ENCODE data around the gene GJB2.

Gene GJB2

DNA sequence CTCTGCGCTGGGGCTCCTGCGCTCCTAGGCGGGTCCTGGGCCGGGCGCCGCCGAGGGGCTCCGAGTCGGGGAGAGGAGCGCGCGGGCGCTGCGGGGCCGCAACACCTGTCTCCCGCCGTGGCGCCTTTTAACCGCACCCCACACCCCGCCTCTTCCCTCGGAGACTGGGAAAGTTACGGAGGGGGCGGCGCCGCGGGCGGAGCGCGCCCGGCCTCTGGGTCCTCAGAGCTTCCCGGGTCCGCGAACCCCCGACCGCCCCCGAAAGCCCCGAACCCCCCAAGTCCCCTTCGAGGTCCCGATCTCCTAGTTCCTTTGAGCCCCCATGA, at the start of gene GJB2:
GJB2 (minus strand) TSS at position 103 of the 326 bp plus-strand sequence. CDS start 3,357 bp downstream, outside the sequence.
- no peak for DNase-seq

GRCh38 chr13:20241593-20241992, 48.9 kb upstream of the GJB2 start:
- no peak for DNase-seq

DNA sequence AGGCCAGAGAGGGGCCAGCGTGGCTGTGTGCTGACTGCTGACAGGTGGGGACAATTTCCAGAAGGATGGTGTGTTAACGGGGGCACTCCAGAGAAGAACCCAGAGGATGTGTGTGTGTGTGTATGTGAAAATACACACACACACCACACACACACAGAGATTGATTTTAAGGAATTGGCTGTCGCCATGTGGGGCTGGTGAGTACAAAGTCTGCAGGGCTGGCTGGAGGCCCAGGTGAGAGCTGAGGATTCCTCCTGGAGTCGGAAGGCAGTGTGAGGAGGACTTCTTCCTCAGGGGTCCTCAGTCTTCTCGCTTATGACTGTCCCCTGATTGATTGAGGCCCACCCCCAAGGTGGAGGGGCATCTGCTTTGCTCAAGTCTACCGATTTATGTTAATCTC, 47.0 kb upstream of the GJB2 start:
- no peak for DNase-seq

- no peak for DNase-seq
These were observed 40.0 kb upstream of the GJB2 start for GRCh38 chr13:20232556-20233277.

DNA sequence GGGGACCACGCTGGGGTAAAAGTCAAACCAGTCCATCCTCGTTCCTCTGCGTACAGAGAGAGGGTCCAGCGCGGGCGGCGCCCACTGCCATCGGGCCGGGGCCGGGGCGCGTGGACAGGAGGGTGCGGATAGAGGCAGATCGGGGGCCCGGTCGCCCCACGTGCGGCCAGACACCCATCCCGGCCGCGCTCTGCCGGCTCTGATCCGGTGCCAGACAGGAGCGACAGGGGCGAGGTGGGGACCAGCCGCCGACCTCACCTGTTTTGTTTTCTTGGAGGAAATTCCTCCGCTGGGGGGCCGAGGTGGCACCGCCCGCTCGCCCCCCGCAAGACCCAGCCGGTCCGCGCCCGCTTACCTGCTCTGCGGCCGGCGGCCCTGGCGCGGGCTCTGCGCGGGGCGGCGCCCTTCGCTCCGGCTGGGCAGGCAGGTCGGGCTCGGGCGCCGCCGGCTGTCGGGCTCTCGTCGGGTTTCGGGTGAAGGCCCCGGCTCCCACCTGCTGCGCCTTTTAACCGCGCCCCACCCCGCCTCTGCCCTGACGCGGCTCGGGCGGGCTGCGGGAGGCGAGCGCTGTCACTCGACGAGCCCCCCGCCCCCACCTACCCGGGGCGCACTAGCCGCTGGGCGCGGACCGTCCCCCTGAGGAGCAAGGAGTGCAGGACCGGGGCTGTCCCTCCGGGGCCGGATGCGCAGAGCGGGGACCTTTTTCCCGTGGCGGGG, 39.3 kb upstream of the GJB2 start, which contains the start of gene GJB6:
GJB6 (minus strand) TSS at position 481 of the 717 bp plus-strand sequence. CDS start 8,839 bp downstream, outside the sequence.
- DNase-seq = peak; percentile 19

DNA sequence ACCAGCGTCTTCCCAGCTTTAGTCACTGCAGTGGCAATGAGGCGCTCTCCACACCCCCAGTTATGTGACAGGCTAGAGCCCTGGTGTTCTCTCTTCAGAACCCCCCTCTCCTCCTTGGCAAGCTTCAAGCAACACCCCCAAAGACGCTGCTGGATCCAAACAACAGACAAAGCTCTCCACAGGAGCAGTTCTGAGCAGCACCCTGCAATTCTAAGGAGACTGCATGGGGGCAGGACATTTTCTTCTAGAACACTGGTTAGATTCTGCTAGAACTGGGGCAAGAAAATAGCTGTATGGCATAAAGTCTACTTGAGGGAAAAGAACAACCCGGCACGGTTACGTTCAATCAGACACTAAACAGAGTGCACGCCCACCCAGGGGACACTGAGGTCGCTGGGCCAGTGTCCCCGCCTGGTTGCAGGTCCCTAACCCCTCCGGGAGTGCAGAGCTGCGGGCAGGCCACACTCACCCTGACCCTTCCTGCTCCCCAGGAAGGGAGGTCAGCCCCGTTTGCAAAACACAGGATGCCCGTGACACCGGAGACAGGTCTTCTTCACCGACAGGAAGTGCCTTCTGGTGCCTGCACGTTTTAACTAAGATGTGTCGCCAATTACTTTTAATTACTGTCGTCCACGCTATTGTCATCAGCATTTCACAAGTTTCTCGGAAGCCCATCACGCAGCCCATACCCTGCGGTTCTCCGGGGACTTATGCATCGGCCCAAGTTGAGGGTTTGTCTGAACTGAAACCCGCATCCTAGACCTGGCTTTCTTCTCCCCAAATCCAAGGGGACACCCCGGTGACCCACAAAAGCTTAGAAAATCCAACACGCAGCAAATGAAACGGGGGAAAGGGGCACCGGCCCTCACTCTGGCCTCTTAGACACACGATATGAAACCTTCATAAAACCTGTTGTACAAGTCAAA, 38.4 kb upstream of the GJB2 start:
- no peak for DNase-seq

GRCh38 chr13:20227730-20228129, 35.0 kb upstream of the GJB2 start:
- DNase-seq = no peak

GRCh38 chr13:20227288-20227687, 34.5 kb upstream of the GJB2 start:
- DNase-seq = no peak

DNA sequence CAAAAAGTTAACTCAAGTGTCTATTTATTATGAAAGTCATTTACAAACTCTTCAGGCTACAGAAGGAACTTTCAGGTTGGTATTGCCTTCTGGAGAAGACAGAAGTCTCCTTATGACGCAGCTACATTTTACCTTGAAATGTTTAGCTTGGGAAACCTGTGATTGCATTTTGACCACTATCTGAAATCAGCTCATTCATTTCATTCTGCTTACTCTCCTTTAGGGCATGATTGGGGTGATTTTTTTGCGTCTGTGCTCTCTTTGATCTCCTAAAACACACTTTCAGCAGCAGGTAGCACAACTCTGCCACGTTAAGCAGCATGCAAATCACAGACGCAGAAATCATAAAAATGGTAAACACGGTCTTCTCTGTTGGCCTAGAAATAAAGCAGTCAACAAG, 29.8 kb upstream of the GJB2 start:
- DNase-seq = no peak

- DNase-seq = no peak
These were observed 29.0 kb upstream of the GJB2 start for GRCh38 chr13:20221772-20222171.

- no peak for DNase-seq
These were observed 26.8 kb upstream of the GJB2 start for GRCh38 chr13:20219577-20219976.

- DNase-seq = no peak
These were observed 24.4 kb upstream of the GJB2 start for GRCh38 chr13:20217168-20217567.

DNA sequence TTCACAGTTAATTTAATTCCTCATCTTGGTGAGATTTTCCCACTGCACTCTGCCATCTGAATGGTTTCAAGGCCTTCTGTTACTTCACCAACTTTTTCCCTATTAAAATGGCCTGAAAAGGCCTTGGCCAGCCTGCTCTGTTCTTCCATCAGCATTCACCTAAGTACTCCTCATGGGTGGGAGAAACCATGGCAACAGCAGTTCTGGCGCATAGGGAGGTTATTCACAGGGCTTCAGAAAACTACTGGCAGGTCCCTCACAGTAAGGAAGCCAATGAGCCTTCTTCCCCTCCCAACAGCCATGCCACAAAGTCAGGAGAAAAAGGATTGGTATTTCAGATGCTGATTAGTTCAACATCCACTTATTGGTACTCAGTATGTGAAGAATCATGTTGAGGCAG, 17.2 kb upstream of the GJB2 start:
- DNase-seq = no peak

DNA sequence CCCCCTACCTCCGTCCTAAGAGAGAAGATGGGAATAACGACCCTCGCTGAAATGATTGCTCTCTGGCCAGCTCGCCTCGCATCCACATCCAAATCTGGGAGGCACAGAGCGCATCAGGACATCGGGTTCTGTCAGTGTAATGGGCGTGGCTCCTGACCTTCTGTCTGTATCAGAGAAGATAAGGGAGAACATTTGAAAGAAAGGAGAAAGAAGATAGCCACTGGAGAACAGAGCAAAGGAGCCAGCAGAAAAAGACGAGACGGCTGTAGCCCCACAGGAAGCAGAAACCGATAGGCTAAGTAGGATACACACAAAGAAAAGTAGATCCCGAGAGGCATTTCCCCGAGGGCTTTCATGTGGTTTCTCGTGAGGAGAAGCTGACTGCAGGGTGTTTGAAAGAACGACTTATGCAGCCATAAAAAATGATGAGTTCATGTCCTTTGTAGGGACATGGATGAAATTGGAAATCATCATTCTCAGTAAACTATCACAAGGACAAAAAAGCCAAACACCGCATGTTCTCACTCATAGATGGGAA, 14.0 kb upstream of the GJB2 start:
- no peak for DNase-seq

DNA sequence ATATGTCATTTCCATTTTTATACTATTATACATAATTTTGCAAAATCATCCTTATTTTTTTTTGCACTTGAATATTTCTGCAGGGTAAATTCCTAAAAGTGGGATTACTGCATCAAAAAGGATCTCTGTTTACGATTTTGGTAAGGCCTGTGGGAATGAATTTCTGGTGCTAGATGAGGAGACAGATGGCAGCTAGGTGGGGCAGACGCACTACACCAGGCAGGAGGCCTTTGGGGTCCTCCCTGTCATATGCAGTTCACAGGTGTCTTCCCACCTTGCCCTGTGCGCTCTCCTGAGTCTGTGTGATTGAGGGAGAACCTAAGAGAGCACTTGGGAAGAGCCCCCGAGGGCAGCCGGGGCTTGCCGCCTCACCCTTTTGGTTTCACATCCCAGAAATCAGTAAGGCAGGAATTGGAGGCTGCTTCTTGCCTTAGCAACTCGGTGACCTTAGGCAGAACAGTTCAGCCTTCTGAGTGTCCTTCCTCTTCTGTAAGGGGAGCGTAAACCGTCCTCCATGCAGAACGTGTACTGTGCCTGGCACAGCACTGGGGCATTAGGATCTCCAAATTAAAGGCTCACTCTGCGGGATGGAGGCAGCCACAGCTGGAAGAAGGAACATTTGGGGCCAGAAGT, 13.4 kb upstream of the GJB2 start:
- DNase-seq = no peak

GRCh38 chr13:20198781-20199180, 6.0 kb upstream of the GJB2 start:
- DNase-seq = no peak

DNA sequence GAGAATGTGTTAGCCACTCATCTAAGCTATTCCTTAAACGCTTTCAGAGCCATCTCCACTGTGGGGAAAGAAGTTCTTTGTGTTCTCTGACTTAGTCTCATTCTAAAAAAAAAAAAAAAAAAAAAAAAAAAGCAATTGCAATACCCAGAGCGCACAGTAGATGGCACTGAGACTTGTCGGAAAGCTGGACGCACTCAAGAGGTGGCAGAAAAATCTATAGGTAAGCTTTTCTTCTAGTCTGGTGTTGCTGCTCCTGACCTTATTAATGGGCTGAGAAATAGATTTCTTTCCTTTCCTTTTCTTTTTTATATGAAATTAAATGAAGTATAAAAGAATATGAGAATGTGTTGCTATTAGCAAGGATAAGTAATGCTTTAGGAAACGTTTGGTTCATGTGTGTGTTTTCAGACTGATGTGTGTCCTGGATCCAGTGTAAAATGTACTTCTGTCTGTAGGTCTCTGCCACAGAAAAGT, 4.7 kb upstream of the GJB2 start:
- no peak for DNase-seq

GRCh38 chr13:20195801-20196200, 3.1 kb upstream of the GJB2 start:
- DNase-seq = no peak

DNA sequence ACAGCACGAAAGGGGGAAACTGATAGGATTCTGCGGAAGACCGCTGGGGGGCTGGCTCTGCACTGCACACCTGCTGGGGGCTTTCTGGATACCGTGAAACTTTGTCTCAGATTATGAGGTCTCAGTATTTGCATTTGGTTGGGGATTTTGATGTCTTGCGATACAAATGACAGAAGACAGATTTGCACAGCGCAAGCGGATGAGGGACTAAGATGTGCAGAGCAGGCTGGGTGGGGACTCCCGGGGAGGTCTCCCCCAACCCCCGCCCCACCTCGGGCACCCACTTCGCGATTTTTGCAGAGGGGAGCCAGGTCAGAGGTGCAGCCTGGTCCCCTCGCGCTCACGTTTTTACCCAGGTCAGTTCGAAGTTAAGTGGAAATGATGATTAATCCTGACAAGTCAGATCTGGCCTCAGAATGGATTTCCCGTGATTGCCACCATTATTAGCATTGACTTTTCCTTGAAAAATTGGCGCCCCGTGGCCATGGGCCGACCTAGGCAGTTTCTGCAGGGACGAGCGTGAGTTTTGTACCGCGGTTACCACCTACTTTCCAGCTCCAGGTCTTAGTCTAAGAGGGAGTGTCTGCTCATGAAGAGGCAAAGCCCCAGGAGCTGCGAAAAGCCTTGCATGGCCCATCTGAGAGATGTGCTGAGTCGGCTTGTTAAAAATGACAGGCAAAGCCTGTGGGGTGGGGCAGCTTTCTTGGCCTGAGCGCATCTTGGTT, 1.3 kb upstream of the GJB2 start:
- peak; percentile 30 for DNase-seq

GRCh38 chr13:20193162-20193906, 596 bp upstream of the GJB2 start:
- no peak for DNase-seq
